HepG2 (cell line): ENCODE results near the gene AGAP1. TPM values are rescaled to one million over a fixed set of nuclear protein-coding genes. Genes with fewer than 3 reads are reported as not detected.
A peak's percentile ranks its signal among the peaks of the same experiment; 100 is the strongest.

ENCODE experiments used
- ATAC-seq: fragments of 200-7000 bp; cut with Tn5 transposase; 3 replicates; pipeline ENCODE4 v1.9.1; 2020; ENCODE audit warnings: mild to moderate bottlenecking, moderate library complexity
- BruUV-seq: library from RNA; stranded (reverse); fragments of 400-500 nt; replicated peaks from 2 replicates; lab custom pipeline; 2021; lab: Mats Ljungman, UMichigan
- CTCF ChIA-PET: fragments of 300-600 bp; formaldehyde crosslinking; extraction: SDS; loops from one replicate; lab custom pipeline; 2021; ENCODE audit warnings: low total read pairs, inconsistent platforms, low intra/inter-chr PET ratio; lab: Yijun Ruan, JAX
- POLR2A ChIA-PET: fragments of 350-600 bp; sonication (Branson Sonifier 250); formaldehyde crosslinking; loops from one replicate; lab custom pipeline; 2020; ENCODE audit warnings: antibody characterized with exemption, inconsistent platforms; lab: Yijun Ruan, JAX
- DNase-seq: peaks from one replicate; pipeline ENCODE4 v3.0.0-alpha.2; 2015; ENCODE audit warnings: low spot score
- FAIRE-seq: peaks from 3 replicates; lab custom pipeline; 2011; peaks lifted over from hg19 to GRCh38; lab: Jason Lieb, UNC
- H2AFZ ChIP-seq: one replicate; pipeline ENCODE4 v1.6.1; 2011; ENCODE audit warnings: low read length, inconsistent platforms
- H3K27ac ChIP-seq: fragments of 300-600 bp; 3 replicates; pipeline ENCODE4 v1.8.0; 2011; ENCODE audit warnings: mixed run types, mild to moderate bottlenecking, mixed read lengths, low read length, inconsistent platforms; ENCODE audit not compliant: insufficient read depth; ENCODE audit errors: extremely low read length
- H3K27me3 ChIP-seq, 2 experiments: fragments of 200-600 bp in 1 of 2; 2 replicates in 1 of 2; 3 replicates in 1 of 2; pipeline versions ENCODE4 v1.6.0 to v1.8.0; 2011; ENCODE audit warnings: low read length in 2 of 2, mild to moderate bottlenecking in 2 of 2, moderate library complexity in 2 of 2, inconsistent platforms in 1 of 2; ENCODE audit not compliant: insufficient read depth in 2 of 2, control insufficient read depth in 1 of 2
- H3K36me3 ChIP-seq, 2 experiments: fragments of 200-600 bp in 1 of 2; replicated peaks in 1 of 2; 2 replicates in 1 of 2; 3 replicates in 1 of 2; pipeline versions ENCODE4 v1.5.1 to v1.8.0; 2011; ENCODE audit warnings: low read length in 2 of 2, inconsistent platforms in 1 of 2; ENCODE audit not compliant: insufficient read depth in 2 of 2, control insufficient read depth in 1 of 2
- H3K4me1 ChIP-seq: 2 replicates; pipeline ENCODE4 v1.5.1; 2012; ENCODE audit warnings: low read length, inconsistent platforms; ENCODE audit not compliant: insufficient read depth
- H3K4me2 ChIP-seq: 2 replicates; pipeline ENCODE4 v1.6.0; 2011; ENCODE audit warnings: low read depth, low read length, inconsistent platforms
- H3K4me3 ChIP-seq, 3 experiments: fragments of 200-600 bp in 1 of 3; sonication (generic), shearing (Covaris generic) in 1 of 3; replicated peaks in 1 of 3; 2 replicates each; pipeline ENCODE4 v1.5.1; 2011 to 2016; ENCODE audit warnings: low read length in 3 of 3, inconsistent platforms in 2 of 3, low read depth in 2 of 3, mild to moderate bottlenecking in 2 of 3, control low read depth in 1 of 3, mixed read lengths in 1 of 3; ENCODE audit not compliant: insufficient read depth in 1 of 3
- H3K79me2 ChIP-seq: one replicate; pipeline ENCODE4 v1.6.1; 2011; ENCODE audit warnings: low read length, inconsistent platforms; ENCODE audit not compliant: insufficient read depth
- H3K9ac ChIP-seq: 2 replicates; pipeline ENCODE4 v1.6.0; 2011; ENCODE audit warnings: mild to moderate bottlenecking, low read depth, low read length, inconsistent platforms; ENCODE audit not compliant: insufficient read depth
- H3K9me3 ChIP-seq: 2 replicates; pipeline ENCODE4 v1.5.1; 2012; ENCODE audit warnings: mild to moderate bottlenecking, low read length
- H4K20me1 ChIP-seq: 2 replicates; pipeline ENCODE4 v1.6.0; 2011; ENCODE audit warnings: inconsistent platforms, mild to moderate bottlenecking, low read length, moderate library complexity; ENCODE audit not compliant: insufficient read depth
- AKAP8 ChIP-seq: sonication (generic); formaldehyde crosslinking; IDR thresholded peaks from 2 replicates; pipeline ENCODE4 v1.5.1; 2020; ENCODE audit warnings: mild to moderate bottlenecking, missing genetic modification reagents
- ARID3A ChIP-seq: IDR thresholded peaks from 2 replicates; pipeline ENCODE4 v1.6.1; 2012; ENCODE audit warnings: low read depth, low read length, improper control_type of control experiment
- ATF6 ChIP-seq: sonication (generic); formaldehyde crosslinking; conservative IDR thresholded peaks from 2 replicates; pipeline ENCODE4 v1.4.0; 2020; ENCODE audit warnings: missing genetic modification reagents
- MAFF ChIP-seq: IDR thresholded peaks from 2 replicates; pipeline ENCODE4 v1.6.1; 2011; ENCODE audit warnings: low read depth, low read length, improper control_type of control experiment
- MAFK ChIP-seq, 2 experiments: IDR thresholded peaks in 1 of 2; conservative IDR thresholded peaks in 1 of 2; 2 replicates each; pipeline ENCODE4 v1.6.1; 2011; ENCODE audit warnings: improper control_type of control experiment in 2 of 2, low read length in 2 of 2
- NFIC ChIP-seq: IDR thresholded peaks from 2 replicates; pipeline ENCODE4 v1.6.1; 2012; ENCODE audit warnings: mild to moderate bottlenecking, low read length, inconsistent platforms
- POLR2AphosphoS2 ChIP-seq: IDR thresholded peaks from 2 replicates; pipeline ENCODE4 v1.6.1; 2011; ENCODE audit warnings: low read depth, low read length, improper control_type of control experiment
- PRPF4 ChIP-seq: fragments of 200-400 bp; formaldehyde crosslinking; IDR thresholded peaks from 2 replicates; pipeline ENCODE4 v1.6.1; 2016; ENCODE audit warnings: low read length, low read depth; ENCODE audit not compliant: poor library complexity, severe bottlenecking
- TGIF2 ChIP-seq: IDR thresholded peaks from 2 replicates; pipeline ENCODE4 v1.6.1; 2016; ENCODE audit warnings: control low read depth, missing compliant biosample characterization
- THRA ChIP-seq: sonication (generic); formaldehyde crosslinking; IDR thresholded peaks from 2 replicates; pipeline ENCODE4 v1.4.0; 2020; ENCODE audit warnings: missing genetic modification reagents, borderline replicate concordance
- ZNF136 ChIP-seq: sonication (generic); formaldehyde crosslinking; IDR thresholded peaks from 2 replicates; pipeline ENCODE4 v1.8.1; 2022; ENCODE audit warnings: low read depth, mild to moderate bottlenecking, moderate library complexity, missing genetic modification reagents
- WGBS: methylation state at CpG from one replicate; pipeline ENCODE4 v1.1.6; 2017; ENCODE audit warnings: low lambda C conversion rate; 5-methylcytosine and 5-hydroxymethylcytosine counted together
- in situ Hi-C: cut with HindIII; loops from 2 replicates; pipeline ENCODE4 v1.10.0; 2017; ENCODE audit warnings: low pct_unique_long_range_greater_than_20kb; ENCODE audit not compliant: extremely low pct_ligation_motif_present
- intact Hi-C: fragments of 100-400 bp; cut with micrococcal nuclease; formaldehyde crosslinking; loops from one replicate; pipeline ENCODE4 v1.10.0; 2022; ENCODE audit not compliant: unreplicated experiment
- polyA plus RNA-seq, 8 experiments: library from polyadenylated mRNA; depleted of rRNA in 3 of 8; stranded (reverse) in 7 of 8; unstranded in 1 of 8; fragments of >200 nt; fragmentation: Illumina TruSeq in 4 of 8; extraction: Trizol in 4 of 8; gene quantifications; 2 replicates each; pipeline versions ENCODE4 v1.2.1 to v1.2.3, GENCODE V29; 2011 to 2016; ENCODE audit warnings: low read depth in 4 of 8, missing spikeins in 1 of 8, mixed read lengths in 1 of 8; ENCODE audit not compliant: insufficient read depth in 1 of 8
- total RNA-seq, 5 experiments: library from RNA; depleted of rRNA; stranded (reverse); fragments of >200 nt; fragmentation: Illumina TruSeq; extraction: Trizol; gene quantifications; 2 replicates each; pipeline ENCODE4 v1.2.3, GENCODE V29; 2016; ENCODE audit warnings: low read depth in 1 of 5

Gene AGAP1
- total and polyA plus RNA-seq, 2 of the 13 experiments (the other 11 are each of a cell fraction or from before 2014, with no cell fraction given), result 21.2 to 32.7 TPM

GRCh38 chr2:236088368-236089057 lies 594.7 kb downstream of the AGAP1 start:
- Histone ChIP-seq H4K20me1 (no peaks in the 10 kb centered on the region), H2AFZ (no peak overlapping the region), H3K4me2 (no peak overlapping the region), H3K79me2 (no peaks in the 10 kb centered on the region), H3K27me3 (no peaks in the 10 kb centered on the region), H3K9ac (no peak overlapping the region), H3K9me3 (no peaks in the 10 kb centered on the region), H3K4me1 (peaks cover 10% of the 10 kb centered on the region; the same call in 1 of the 2 replicates), H3K27ac (no peak overlapping the region), H3K4me3 (no peak overlapping the region), H3K36me3 (no peaks in the 10 kb centered on the region; a peak in 1 of 5 replicates)
- TF ChIP-seq POLR2AphosphoS2 (no peak), ARID3A (0 out of 2 replicates have a peak, but pooled peaks have one; percentile 19)
- intact Hi-C loops, result no loop called here
- ChIA-PET CTCF (no interaction called here), POLR2A (no interaction called here)
- peak; percentile 50; the same call in 2 of the 3 replicates for ATAC-seq
- 90% methylated on average over 8 of the region's 8 CpGs for whole genome bisulfite sequencing
- BruUV-seq, result no TSS peak
- DNase-seq, result peak; percentile 31
- in situ Hi-C loops, result no loop called here
- FAIRE-seq, result no peak

- 90% methylated on average over 12 of the region's 12 CpGs for WGBS
- POLR2A ChIA-PET, result no interaction called here
- intact Hi-C loops, result loop anchor here (10.0 kb wide), 1 partner anchor 105 kb away; no protein-coding TSS in a partner anchor
- TF ChIP-seq PRPF4 (no peak), NFIC (no peak), ATF6 (CRISPR knock-in tag) (no peak), MAFF (peak; percentile 72), THRA (CRISPR knock-in tag) (no peak), TGIF2 (CRISPR knock-in tag) (no peak), ZNF136 (CRISPR knock-in tag) (no peak), MAFK (conservative IDR thresholded peaks at IDR 0.05 in 1 of 2, IDR thresholded peaks at IDR 0.05 in 1 of 2; ENCODE audit: low read length in 2 of 2) (peak; percentile 76 to 83), AKAP8 (no peak)
Measured at GRCh38 chr2:236089271-236090026, 595.6 kb downstream of the AGAP1 start.

More at GRCh38 chr2:236089271-236090026, 595.6 kb downstream of the AGAP1 start:
- H3K36me3 ChIP-seq, result no peaks in the 10 kb centered on the region; a peak in 1 of 5 replicates
- no TSS peak for BruUV-seq
- H3K79me2 ChIP-seq, result no peaks in the 10 kb centered on the region
- H3K27ac ChIP-seq, result no peak overlapping the region
- CTCF ChIA-PET, result no interaction called here
- H3K27me3 ChIP-seq, result no peaks in the 10 kb centered on the region
- H3K4me1 ChIP-seq, result peaks cover 10% of the 10 kb centered on the region; the same call in 1 of the 2 replicates
- ATAC-seq (no peak), DNase-seq (no peak), FAIRE-seq (no peak)
- H2AFZ ChIP-seq, result no peak overlapping the region
- no peak overlapping the region for H3K4me2 ChIP-seq
- H3K4me3 ChIP-seq, result no peak overlapping the region
- no peaks in the 10 kb centered on the region for H3K9me3 ChIP-seq
- no peak overlapping the region for H3K9ac ChIP-seq
- no peaks in the 10 kb centered on the region for H4K20me1 ChIP-seq
- in situ Hi-C loops, result no loop called here
